Inflammatory macrophage treated with lipopolysaccharide for 1 hour (primary cell): Measurements from ENCODE around the gene BRICD5.

Experiments used
- DNase-seq, 2 donors: peaks; one replicate each; pipeline ENCODE4 v3.0.0-alpha.2; 2020 to 2022

The BRICD5 gene

DNA sequence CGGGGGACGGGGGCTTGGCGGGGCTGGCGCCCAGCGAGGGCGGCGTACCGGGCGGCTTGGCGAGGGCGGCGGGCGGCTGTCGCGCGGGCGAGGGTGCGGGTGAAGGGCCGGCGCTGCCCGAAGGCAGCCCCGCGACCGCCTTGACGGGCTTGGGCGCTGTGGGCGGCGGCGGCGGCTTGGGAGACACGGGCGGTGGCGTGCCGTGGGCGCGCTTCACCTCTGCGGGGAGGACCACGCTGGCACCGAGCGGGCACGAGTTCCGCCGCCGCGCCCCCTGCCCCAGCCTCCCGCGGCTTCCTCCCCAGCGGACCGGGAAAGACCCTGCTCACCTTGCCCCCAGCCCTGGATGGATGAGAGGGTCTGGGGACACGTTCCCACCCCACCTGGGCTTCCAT is 31.6 kb downstream of the BRICD5 start:
- DNase-seq, result no peak

GRCh38 chr16:2178321-2179106 is 32.1 kb downstream of the BRICD5 start:
- peak in 1 of 2 donors; percentile 14 for DNase-seq

GRCh38 chr16:2177561-2177960 is 33.1 kb downstream of the BRICD5 start:
- DNase-seq, result no peak

DNA sequence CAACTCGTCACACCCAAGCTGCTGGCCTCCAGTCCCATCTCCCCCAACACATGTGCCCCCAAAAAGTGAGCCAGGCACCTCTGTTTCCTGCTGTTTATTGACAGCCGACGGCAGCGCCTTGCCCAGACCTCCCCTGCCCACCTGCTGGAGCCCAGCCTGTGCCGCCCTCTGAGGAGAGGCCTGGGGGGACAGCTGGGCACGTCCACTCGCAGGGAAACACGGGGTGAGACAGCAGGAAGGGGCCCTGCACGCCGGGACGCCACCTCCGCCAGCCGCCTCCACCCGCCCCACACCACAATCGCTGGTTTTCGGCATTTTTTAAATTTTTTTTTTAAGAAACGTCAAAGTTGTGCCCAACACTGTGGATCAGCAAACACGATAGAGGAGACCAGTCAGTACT is 33.6 kb downstream of the BRICD5 start:
- no peak for DNase-seq

DNA sequence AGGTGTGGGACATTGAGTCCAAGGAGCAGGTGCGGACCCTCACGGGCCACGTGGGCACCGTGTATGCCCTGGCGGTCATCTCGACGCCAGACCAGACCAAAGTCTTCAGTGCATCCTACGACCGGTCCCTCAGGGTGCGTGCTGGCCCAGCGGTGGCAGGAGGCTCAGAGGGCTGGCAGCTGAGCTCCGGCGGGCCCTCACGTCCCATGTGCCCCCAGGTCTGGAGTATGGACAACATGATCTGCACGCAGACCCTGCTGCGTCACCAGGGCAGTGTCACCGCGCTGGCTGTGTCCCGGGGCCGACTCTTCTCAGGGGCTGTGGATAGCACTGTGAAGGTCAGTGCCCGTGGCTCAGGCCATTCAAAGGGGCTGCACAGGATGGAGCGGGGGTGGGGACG is 34.6 kb downstream of the BRICD5 start:
- DNase-seq, result no peak

DNA sequence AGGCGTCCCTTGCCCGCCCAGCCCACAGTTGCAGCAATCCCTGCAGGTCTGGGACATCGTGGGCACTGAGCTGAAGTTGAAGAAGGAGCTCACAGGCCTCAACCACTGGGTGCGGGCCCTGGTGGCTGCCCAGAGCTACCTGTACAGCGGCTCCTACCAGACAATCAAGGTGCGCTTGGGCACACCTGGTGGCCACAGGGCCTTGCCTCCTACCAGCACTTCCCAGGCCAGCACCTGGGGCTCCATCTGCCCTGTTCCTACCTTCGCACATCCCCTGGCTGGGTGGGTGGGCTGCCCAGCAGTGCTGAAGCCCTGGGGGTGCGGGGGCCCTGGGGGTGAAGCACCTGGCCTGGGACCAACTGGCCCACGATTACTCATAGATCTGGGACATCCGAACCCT is 35.2 kb downstream of the BRICD5 start:
- no peak for DNase-seq

GRCh38 chr16:2174396-2175131 is 36.1 kb downstream of the BRICD5 start:
- no peak for DNase-seq

DNA sequence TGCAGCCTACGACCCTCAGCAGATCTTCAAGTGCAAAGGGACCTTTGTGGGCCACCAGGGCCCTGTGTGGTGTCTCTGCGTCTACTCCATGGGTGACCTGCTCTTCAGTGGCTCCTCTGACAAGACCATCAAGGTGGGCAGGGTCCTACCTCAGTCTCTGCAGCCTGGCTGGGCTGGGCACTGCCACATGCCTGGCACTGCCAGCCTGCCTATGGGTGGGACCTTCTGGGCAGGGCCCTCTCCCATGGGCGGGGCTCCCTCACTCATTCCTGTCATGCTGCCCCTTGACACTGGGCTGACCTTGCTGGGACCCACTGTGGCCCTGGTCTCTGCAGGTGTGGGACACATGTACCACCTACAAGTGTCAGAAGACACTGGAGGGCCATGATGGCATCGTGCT is 36.7 kb downstream of the BRICD5 start:
- no peak for DNase-seq

DNA sequence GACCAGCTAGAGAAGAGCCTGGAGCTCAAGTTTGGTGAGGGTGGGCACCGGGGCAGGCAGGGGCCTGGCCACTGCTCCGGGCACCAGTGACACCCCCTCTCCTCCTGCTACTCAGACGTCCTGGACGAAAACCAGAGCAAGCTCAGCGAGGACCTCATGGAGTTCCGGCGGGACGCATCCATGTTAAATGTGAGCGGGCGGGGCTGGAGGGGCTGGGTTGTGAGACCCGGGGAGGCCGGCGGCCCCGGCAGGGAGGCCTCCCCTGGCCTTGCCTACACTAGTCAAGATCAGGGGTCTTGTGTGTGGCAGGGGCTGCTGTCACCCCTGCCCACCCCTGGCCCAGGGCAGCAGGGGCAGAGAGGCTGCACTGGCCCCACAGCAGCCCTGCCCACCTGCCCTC is 37.3 kb downstream of the BRICD5 start:
- DNase-seq, result no peak

- DNase-seq, result no peak
These were observed 37.9 kb downstream of the BRICD5 start for GRCh38 chr16:2172688-2173335.

DNA sequence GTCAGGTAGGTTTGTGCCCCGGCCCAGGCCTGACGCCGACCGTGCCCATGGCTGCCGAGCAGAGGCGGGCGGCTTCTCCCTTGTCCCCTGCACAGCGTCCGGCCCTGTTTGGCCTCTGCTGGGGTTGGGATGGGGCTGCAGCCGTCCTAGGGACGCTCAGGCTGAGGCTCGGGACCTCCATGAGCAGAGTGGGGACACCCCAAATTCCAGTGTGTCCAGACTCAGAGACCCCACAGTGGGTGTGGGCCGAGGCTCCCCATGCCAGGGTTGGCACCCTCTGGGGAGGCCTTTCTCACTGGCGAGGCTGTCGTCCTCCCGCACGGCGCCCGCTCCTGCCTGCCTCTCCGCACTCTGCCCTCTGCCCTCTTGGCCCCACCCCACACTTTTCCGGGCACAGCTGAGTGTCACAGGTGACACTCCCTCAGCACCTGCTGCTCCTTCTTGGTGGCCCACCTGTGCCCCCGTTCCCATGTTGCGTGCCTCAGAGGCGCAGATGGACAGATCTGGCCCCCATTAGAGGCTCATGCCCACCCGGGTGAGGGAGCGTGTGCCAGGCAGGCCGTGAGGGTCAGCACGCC is 39.0 kb downstream of the BRICD5 start:
- no peak for DNase-seq

- no peak for DNase-seq
These were observed 39.9 kb downstream of the BRICD5 start for GRCh38 chr16:2170587-2171435.

DNA sequence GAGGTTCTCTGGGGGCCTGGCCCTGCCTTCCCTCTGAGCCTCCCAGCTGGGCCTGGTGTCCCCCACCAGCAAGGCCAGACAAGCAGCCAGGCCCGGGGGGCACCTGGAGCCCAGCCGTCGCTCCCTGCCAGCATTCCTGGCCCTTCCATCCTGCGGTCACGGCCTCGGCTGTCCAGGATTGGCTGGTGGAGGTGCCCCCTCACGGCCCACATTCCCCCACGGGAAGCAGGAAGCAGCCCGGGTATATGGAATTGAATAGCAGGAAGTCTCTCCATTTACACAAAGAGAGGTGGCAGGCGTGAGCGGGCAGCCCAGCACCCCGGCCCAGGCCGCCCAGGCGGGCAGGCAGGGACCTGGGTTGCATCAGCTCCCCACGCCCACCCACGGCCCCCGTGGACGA is 40.6 kb downstream of the BRICD5 start:
- no peak for DNase-seq

GRCh38 chr16:2167068-2167638 is 43.5 kb downstream of the BRICD5 start:
- no peak for DNase-seq

- DNase-seq, result no peak
These were observed 44.2 kb downstream of the BRICD5 start for GRCh38 chr16:2166263-2167067.

DNA sequence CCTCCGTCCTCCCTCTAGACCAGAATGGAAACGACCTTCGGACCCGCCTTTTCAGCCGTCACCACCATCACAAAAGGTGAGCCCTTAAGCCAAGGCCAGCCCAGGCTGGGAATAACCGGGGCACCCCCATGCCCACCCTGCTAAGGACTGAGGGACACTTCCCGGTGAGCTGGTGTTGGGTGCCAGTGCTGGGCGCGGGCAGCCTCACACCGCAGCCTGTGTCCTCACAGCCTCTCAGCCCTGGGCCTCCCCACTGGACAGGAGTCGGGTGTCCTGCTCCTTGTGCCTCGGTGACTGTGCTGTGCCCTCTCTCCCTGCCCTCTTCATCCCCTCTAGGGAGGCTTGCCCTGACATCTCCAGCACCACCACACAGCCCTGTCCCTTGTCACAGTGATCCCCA is 44.8 kb downstream of the BRICD5 start:
- DNase-seq, result no peak

DNA sequence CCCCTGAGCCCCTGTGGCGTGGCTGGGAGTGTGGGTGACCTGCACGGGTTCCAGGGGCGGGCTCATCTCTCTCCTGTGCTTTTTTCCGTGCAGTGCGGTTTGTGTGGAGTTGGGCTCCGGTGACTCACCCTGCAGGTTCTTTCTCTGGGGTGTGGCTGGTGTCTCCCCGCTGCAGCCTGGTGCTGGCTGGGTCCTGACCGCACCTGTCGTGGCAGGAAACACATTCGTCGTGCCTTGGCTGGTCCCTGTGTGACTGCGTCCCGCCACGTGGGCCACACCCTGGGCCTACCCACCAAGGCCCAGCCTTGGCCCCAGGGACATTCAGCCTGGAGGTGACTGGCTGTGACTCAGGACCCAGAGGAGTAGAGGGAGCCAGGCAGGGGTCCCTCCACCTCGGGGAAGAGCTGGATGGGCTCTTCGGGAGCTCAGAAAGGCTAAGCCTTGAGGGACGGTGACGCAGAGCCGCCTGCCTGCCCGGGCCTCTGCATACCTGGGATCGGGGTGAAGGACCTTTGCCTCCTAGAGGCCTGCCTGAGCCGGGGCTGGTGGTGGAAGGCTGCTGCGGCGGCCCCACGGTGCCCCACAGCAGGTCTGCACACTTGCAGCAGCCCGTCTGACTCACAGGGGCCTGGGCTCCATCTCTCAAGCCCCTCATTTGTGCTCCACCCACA is 47.3 kb downstream of the BRICD5 start:
- DNase-seq, result no peak

- no peak for DNase-seq
These were observed 48.0 kb downstream of the BRICD5 start for GRCh38 chr16:2162676-2163118.

DNA sequence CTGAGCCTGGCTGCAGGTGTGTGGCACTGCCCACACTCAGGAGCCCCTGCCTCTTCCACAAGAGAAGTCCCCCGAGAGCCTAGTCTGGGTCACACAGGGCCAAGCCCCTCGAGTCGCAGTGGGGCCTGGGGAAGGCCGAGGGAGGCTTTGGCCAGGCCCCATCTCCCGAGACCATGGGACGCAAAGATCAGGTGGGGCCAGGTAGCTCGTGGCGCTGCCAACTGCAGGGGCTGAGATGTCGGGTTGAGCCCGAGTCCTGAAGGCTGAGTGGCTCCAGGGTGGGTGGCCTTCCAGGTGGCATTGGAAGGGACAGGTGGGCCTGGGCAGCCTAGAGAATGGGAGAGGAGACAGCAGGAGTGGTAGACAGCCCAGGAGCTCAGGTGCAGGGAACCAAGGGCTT is 48.8 kb downstream of the BRICD5 start:
- DNase-seq, result no peak

GRCh38 chr16:2160915-2161551 is 49.6 kb downstream of the BRICD5 start:
- no peak for DNase-seq
